Measurements from ENCODE around the gene ZNF226.
"Not testable (repeated sequence)": the region's sequence is repeated elsewhere in the genome, so short reads cannot be mapped to it uniquely, and the experiment has no call there.

The ZNF226 gene

DNA sequence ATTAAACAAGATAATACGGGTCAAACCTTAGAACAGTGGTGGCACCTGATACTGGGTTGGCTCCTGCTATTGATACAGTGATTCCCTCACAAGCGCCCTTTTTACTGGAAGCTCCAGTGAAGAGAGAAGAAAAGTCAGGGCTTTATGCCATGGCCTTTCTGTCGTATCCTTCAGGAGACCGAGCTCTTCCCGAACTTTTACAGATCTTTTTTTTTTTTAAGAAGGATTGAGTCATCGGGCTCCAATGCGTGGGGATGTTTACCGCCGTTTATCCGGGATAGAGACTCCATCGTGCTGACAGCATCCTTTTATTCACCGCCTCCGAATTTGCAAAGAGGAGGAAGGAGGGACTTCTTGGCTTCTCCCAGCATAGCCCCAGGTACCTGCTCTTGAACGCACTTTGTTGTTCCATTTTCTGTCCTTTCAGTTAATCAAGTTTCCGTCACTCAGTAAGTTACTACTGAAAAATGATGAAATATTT, 48.0 kb downstream of the ZNF226 start:
- peak in 1 of 2 experiments; percentile 28 for DNase-seq

DNA sequence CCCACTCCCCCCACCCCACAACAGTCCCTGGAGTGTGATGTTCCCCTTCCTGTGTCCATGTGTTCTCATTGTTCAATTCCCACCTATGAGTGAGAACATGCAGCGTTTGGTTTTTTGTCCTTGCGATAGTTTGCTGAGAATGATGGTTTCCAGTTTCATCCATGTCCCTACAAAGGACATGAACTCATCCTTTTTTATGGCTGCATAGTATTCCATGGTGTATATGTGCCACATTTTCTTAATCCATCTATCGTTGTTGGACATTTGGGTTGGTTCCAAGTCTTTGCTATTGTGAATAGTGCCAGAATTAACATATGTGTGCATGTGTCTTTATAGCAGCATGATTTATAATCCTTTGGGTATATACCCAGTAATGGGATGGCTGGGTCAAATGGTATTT, 55.0 kb downstream of the ZNF226 start:
- DNase-seq, result not testable (repeated sequence)

DNA sequence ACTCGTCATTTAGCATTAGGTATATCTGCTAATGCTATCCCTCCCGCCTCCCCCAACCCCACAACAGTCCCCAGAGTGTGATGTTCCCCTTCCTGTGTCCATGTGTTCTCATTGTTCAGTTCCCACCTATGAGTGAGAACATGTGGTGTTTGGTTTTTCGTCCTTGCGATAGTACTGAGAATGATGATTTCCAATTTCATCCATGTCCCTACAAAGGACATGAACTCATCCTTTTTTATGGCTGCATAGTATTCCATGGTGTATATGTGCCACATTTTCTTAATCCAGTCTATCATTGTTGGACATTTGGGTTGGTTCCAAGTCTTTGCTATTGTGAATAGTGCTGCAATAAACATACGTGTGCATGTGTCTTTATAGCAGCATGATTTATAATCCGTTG, 55.9 kb downstream of the ZNF226 start:
- DNase-seq, result not testable (repeated sequence)

DNA sequence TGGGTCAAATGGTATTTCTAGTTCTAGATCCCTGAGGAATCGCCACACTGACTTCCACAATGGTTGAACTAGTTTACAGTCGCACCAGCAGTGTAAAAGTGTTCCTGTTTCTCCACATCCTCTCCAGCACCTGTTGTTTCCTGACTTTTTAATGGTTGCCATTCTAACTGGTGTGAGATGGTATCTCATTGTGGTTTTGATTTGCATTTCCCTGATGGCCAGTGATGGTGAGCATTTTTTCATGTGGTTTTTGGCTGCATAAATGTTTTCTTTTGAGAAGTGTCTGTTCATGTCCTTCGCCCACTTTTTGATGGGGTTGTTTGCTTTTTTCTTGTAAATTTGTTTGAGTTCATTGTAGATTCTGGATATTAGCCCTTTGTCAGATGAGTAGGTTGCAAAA, 56.4 kb downstream of the ZNF226 start:
- not testable (repeated sequence) for DNase-seq
